Muscle layer of duodenum (tissue), 2 donors: ENCODE measurements around the gene MLH3.
A peak's percentile ranks its signal among the peaks of the same experiment; 100 is the strongest.

Experiments
- H3K27ac ChIP-seq: one replicate; pipeline ENCODE4 v1.7.0; 2013; ENCODE audit warnings: mild to moderate bottlenecking, low read length
- H3K27me3 ChIP-seq: one replicate; pipeline ENCODE4 v1.7.0; 2013; ENCODE audit warnings: low read depth, mild to moderate bottlenecking, control low read depth, low read length
- H3K36me3 ChIP-seq, 2 donors: one replicate each; pipeline ENCODE4 v1.7.0; 2013; ENCODE audit warnings: low read length in 2 of 2, control low read depth in 1 of 2, mild to moderate bottlenecking in 1 of 2; ENCODE audit not compliant: insufficient read depth in 2 of 2, control insufficient read depth in 1 of 2
- H3K4me1 ChIP-seq, 2 donors: one replicate each; pipeline ENCODE4 v1.7.0; 2013; ENCODE audit warnings: low read length in 2 of 2, mild to moderate bottlenecking in 2 of 2, control low read depth in 1 of 2, moderate library complexity in 1 of 2; ENCODE audit not compliant: insufficient read depth in 2 of 2, control insufficient read depth in 1 of 2
- H3K4me3 ChIP-seq, 2 donors: one replicate each; pipeline ENCODE4 v1.7.0; 2013; ENCODE audit warnings: low read length in 2 of 2, low read depth in 1 of 2, mild to moderate bottlenecking in 1 of 2
- H3K9me3 ChIP-seq, 2 donors: one replicate each; pipeline ENCODE4 v1.7.0; 2013; ENCODE audit warnings: low read length in 2 of 2, control low read depth in 1 of 2, mild to moderate bottlenecking in 1 of 2; ENCODE audit not compliant: control insufficient read depth in 1 of 2
- donor health status: healthy.

MLH3 gene

GRCh38 chr14:75048101-75048500 lies 3.2 kb downstream of the MLH3 start:
- no peak overlapping the region for H3K27ac ChIP-seq
- peaks cover 5 to 10% of the 10 kb centered on the region in 2 donors for H3K4me1 ChIP-seq

GRCh38 chr14:75047506-75047905 lies 3.8 kb downstream of the MLH3 start:
- H3K27me3 ChIP-seq, result no peaks in the 10 kb centered on the region
- no peaks in the 10 kb centered on the region for H3K9me3 ChIP-seq
- peaks cover 5 to 10% of the 10 kb centered on the region in 2 donors for H3K4me1 ChIP-seq
- H3K36me3 ChIP-seq, result peaks cover 0 to 5% of the 10 kb centered on the region in 2 donors
- H3K4me3 ChIP-seq, result no peak overlapping the region
- H3K27ac ChIP-seq, result no peak overlapping the region

More at GRCh38 chr14:75048101-75048500, 3.2 kb downstream of the MLH3 start:
- Histone ChIP-seq H3K9me3 (no peaks in the 10 kb centered on the region), H3K4me3 (no peak overlapping the region), H3K27me3 (no peaks in the 10 kb centered on the region), H3K36me3 (peaks cover 0 to 4% of the 10 kb centered on the region in 2 donors)

GRCh38 chr14:75046899-75047298 lies 4.4 kb downstream of the MLH3 start:
- H3K4me3 ChIP-seq, result no peak overlapping the region
- H3K27ac ChIP-seq, result no peak overlapping the region
- peaks cover 5 to 14% of the 10 kb centered on the region in 2 donors for H3K4me1 ChIP-seq
- no peaks in the 10 kb centered on the region for H3K9me3 ChIP-seq
- H3K36me3 ChIP-seq, result peaks cover 0 to 11% of the 10 kb centered on the region in 2 donors
- no peaks in the 10 kb centered on the region for H3K27me3 ChIP-seq

- peaks cover 0 to 13% of the 10 kb centered on the region in 2 donors for H3K36me3 ChIP-seq
- H3K4me1 ChIP-seq, result peaks cover 5 to 14% of the 10 kb centered on the region in 2 donors
- H3K4me3 ChIP-seq, result no peak overlapping the region
- H3K9me3 ChIP-seq, result no peaks in the 10 kb centered on the region
- H3K27me3 ChIP-seq, result no peaks in the 10 kb centered on the region
- no peak overlapping the region for H3K27ac ChIP-seq
Observed at GRCh38 chr14:75046275-75046674, 5.0 kb downstream of the MLH3 start.

GRCh38 chr14:75044752-75045151 lies 6.5 kb downstream of the MLH3 start:
- no peak overlapping the region for H3K4me3 ChIP-seq
- H3K9me3 ChIP-seq, result no peaks in the 10 kb centered on the region
- no peak overlapping the region for H3K27ac ChIP-seq
- peaks cover 0 to 13% of the 10 kb centered on the region in 2 donors for H3K36me3 ChIP-seq
- no peaks in the 10 kb centered on the region for H3K27me3 ChIP-seq
- H3K4me1 ChIP-seq, result peaks cover 0 to 10% of the 10 kb centered on the region in 2 donors

- peaks cover 0 to 11% of the 10 kb centered on the region in 2 donors for H3K36me3 ChIP-seq
- H3K4me1 ChIP-seq, result peaks cover 0 to 10% of the 10 kb centered on the region in 2 donors
- no peaks in the 10 kb centered on the region for H3K27me3 ChIP-seq
- peak overlapping the region; percentile 44 for H3K27ac ChIP-seq
- H3K4me3 ChIP-seq, result no peak overlapping the region
- no peaks in the 10 kb centered on the region for H3K9me3 ChIP-seq
Observed at GRCh38 chr14:75044322-75044721, 6.9 kb downstream of the MLH3 start.

- peaks cover 0 to 5% of the 10 kb centered on the region in 2 donors for H3K4me1 ChIP-seq
- H3K27me3 ChIP-seq, result no peaks in the 10 kb centered on the region
- H3K36me3 ChIP-seq, result peaks cover 3 to 12% of the 10 kb centered on the region in 2 donors
- H3K9me3 ChIP-seq, result no peaks in the 10 kb centered on the region
- H3K4me3 ChIP-seq, result no peak overlapping the region
- H3K27ac ChIP-seq, result no peak overlapping the region
Observed at GRCh38 chr14:75042035-75042434, 9.2 kb downstream of the MLH3 start.

GRCh38 chr14:75041613-75042012 lies 9.7 kb downstream of the MLH3 start:
- Histone ChIP-seq H3K4me3 (no peak overlapping the region), H3K27me3 (no peaks in the 10 kb centered on the region), H3K36me3 (peaks cover 7 to 16% of the 10 kb centered on the region in 2 donors), H3K27ac (no peak overlapping the region), H3K9me3 (no peaks in the 10 kb centered on the region), H3K4me1 (peaks cover 0 to 5% of the 10 kb centered on the region in 2 donors)

GRCh38 chr14:75040959-75041358 lies 10.3 kb downstream of the MLH3 start:
- no peaks in the 10 kb centered on the region for H3K27me3 ChIP-seq
- no peak overlapping the region for H3K4me3 ChIP-seq
- peaks cover 10 to 18% of the 10 kb centered on the region in 2 donors for H3K36me3 ChIP-seq
- no peaks in the 10 kb centered on the region for H3K9me3 ChIP-seq
- peaks cover 0 to 5% of the 10 kb centered on the region in 2 donors for H3K4me1 ChIP-seq
- H3K27ac ChIP-seq, result no peak overlapping the region

- H3K27ac ChIP-seq, result no peak overlapping the region
- no peaks in the 10 kb centered on the region for H3K9me3 ChIP-seq
- H3K4me1 ChIP-seq, result peaks cover 0 to 5% of the 10 kb centered on the region in 2 donors
- H3K27me3 ChIP-seq, result no peaks in the 10 kb centered on the region
- H3K36me3 ChIP-seq, result peaks cover 10 to 18% of the 10 kb centered on the region in 2 donors
- no peak overlapping the region for H3K4me3 ChIP-seq
Observed at GRCh38 chr14:75040507-75040906, 10.8 kb downstream of the MLH3 start.

- H3K4me1 ChIP-seq, result no peaks in the 10 kb centered on the region
- H3K27me3 ChIP-seq, result no peaks in the 10 kb centered on the region
- peaks cover 42 to 43% of the 10 kb centered on the region in 2 donors for H3K36me3 ChIP-seq
- no peak overlapping the region for H3K27ac ChIP-seq
- no peaks in the 10 kb centered on the region for H3K9me3 ChIP-seq
- no peak overlapping the region for H3K4me3 ChIP-seq
Observed at GRCh38 chr14:75032939-75033338, 18.3 kb downstream of the MLH3 start.

- Histone ChIP-seq H3K27ac (no peak overlapping the region), H3K4me1 (no peaks in the 10 kb centered on the region), H3K27me3 (no peaks in the 10 kb centered on the region), H3K4me3 (no peak overlapping the region), H3K9me3 (no peaks in the 10 kb centered on the region), H3K36me3 (peaks cover 33 to 47% of the 10 kb centered on the region in 2 donors)
Observed at GRCh38 chr14:75030147-75030546, 21.1 kb downstream of the MLH3 start.
